ENCODE data around the gene COA7. TPM values are rescaled to one million over a fixed set of nuclear protein-coding genes. Genes with fewer than 3 reads are reported as not detected.

COA7 gene
- total and polyA plus RNA-seq, 4 donors = 4.7 to 14.1 (median 8.7) TPM

GRCh38 chr1:52658795-52659194, 39.4 kb downstream of the COA7 start:
- Histone ChIP-seq H3K9ac (ENCODE audit: low read depth in 1 of 2, low read length in 2 of 2) (no peak overlapping the region), H3K27me3 (ENCODE audit: control insufficient read depth in 4 of 4, insufficient read depth in 4 of 4, low read length in 3 of 4) (no peaks in the 10 kb centered on the region), H3K4me3 (ENCODE audit: low read depth in 1 of 3, low read length in 3 of 3) (no peak overlapping the region), H3K9me3 (ENCODE audit: control insufficient read depth in 4 of 4, low read length in 3 of 4) (no peaks in the 10 kb centered on the region), H3K36me3 (ENCODE audit: control insufficient read depth in 4 of 4, insufficient read depth in 3 of 4, low read depth in 1 of 4, low read length in 3 of 4) (no peaks in the 10 kb centered on the region), H3K4me1 (ENCODE audit: control insufficient read depth in 4 of 4, insufficient read depth in 4 of 4, low read length in 3 of 4) (peaks cover 0 to 7% (median under 1%) of the 10 kb centered on the region in 4 donors), H3K27ac (ENCODE audit: low read depth in 1 of 2, low read length in 2 of 2) (no peak overlapping the region)
- DNase-seq (ENCODE audit: low spot score) = no peak
- no peak for TF ChIP-seq REST (IDR thresholded peaks at IDR 0.05)
- no peak for TF ChIP-seq SP1 (IDR thresholded peaks at IDR 0.05)
- TF ChIP-seq FOXA2 (IDR thresholded peaks at IDR 0.05) = no peak
- TF ChIP-seq ATF3 (IDR thresholded peaks at IDR 0.05) = no peak
- TF ChIP-seq RXRA (IDR thresholded peaks at IDR 0.05) = no peak
- TF ChIP-seq NR2F2 (IDR thresholded peaks at IDR 0.05) = no peak
- TF ChIP-seq EGR1 (IDR thresholded peaks at IDR 0.05; ENCODE audit: low read depth in 2 of 2) = no peak
- 94% methylated on average over 1 of the region's 1 CpG for WGBS

- no peak overlapping the region for H3K4me3 ChIP-seq (ENCODE audit: low read depth in 1 of 3, low read length in 3 of 3)
- H3K27ac ChIP-seq (ENCODE audit: low read depth in 1 of 2, low read length in 2 of 2) = no peak overlapping the region
- no peaks in the 10 kb centered on the region for H3K36me3 ChIP-seq (ENCODE audit: control insufficient read depth in 4 of 4, insufficient read depth in 3 of 4, low read depth in 1 of 4, low read length in 3 of 4)
- no peak for DNase-seq (ENCODE audit: low spot score)
- no peak overlapping the region for H3K9ac ChIP-seq (ENCODE audit: low read depth in 1 of 2, low read length in 2 of 2)
- 95% methylated on average over 3 of the region's 3 CpGs for whole genome bisulfite sequencing
- H3K4me1 ChIP-seq (ENCODE audit: control insufficient read depth in 4 of 4, insufficient read depth in 4 of 4, low read length in 3 of 4) = peaks cover 0 to 3% (median under 1%) of the 10 kb centered on the region in 4 donors
- H3K9me3 ChIP-seq (ENCODE audit: control insufficient read depth in 4 of 4, low read length in 3 of 4) = no peaks in the 10 kb centered on the region
- H3K27me3 ChIP-seq (ENCODE audit: control insufficient read depth in 4 of 4, insufficient read depth in 4 of 4, low read length in 3 of 4) = no peaks in the 10 kb centered on the region
- TF ChIP-seq YY1 (IDR thresholded peaks at IDR 0.05) (no peak), RAD21 (IDR thresholded peaks at IDR 0.05) (no peak), HNF4G (IDR thresholded peaks at IDR 0.05) (no peak), RXRA (IDR thresholded peaks at IDR 0.05) (no peak), JUND (IDR thresholded peaks at IDR 0.05) (no peak), FOXA2 (IDR thresholded peaks at IDR 0.05) (no peak), REST (IDR thresholded peaks at IDR 0.05) (no peak), GABPA (IDR thresholded peaks at IDR 0.05 in 1 of 2, conservative IDR thresholded peaks at IDR 0.05 in 1 of 2) (no peak), HNF4A (conservative IDR thresholded peaks at IDR 0.05) (no peak), EGR1 (IDR thresholded peaks at IDR 0.05; ENCODE audit: low read depth in 2 of 2) (no peak), ATF3 (IDR thresholded peaks at IDR 0.05) (no peak), TAF1 (conservative IDR thresholded peaks at IDR 0.05) (no peak), CTCF (IDR thresholded peaks at IDR 0.05; ENCODE audit: low read depth, low read length, missing input control) (no peak), NR2F2 (IDR thresholded peaks at IDR 0.05) (no peak)
These were observed 40.4 kb downstream of the COA7 start for GRCh38 chr1:52657702-52658101.
